Smooth muscle cell (in vitro differentiated cells): Measurements from ENCODE around the gene BAIAP2. TPM values are rescaled to one million over a fixed set of nuclear protein-coding genes. Genes with fewer than 3 reads are reported as not detected.

Source experiments
- DNase-seq: peaks from one replicate; lab custom pipeline; 2025; ENCODE audit not compliant: unreplicated experiment; lab: John Stamatoyannopoulos, UW
- H2AFZ ChIP-seq: fragments of 200-600 bp; sonication (generic); 2 replicates; pipeline ENCODE4 v1.6.0; 2016; ENCODE audit warnings: antibody characterized with exemption, low read depth, mild to moderate bottlenecking
- H3F3A ChIP-seq: fragments of 200-600 bp; sonication (generic); 2 replicates; pipeline ENCODE4 v1.6.0; 2017; ENCODE audit warnings: antibody characterized with exemption, low read depth
- H3K27ac ChIP-seq: fragments of 200-600 bp; sonication (generic); 2 replicates; pipeline ENCODE4 v1.5.1; 2016; ENCODE audit warnings: low read depth, mild to moderate bottlenecking
- H3K27me3 ChIP-seq: fragments of 200-600 bp; sonication (generic); 2 replicates; pipeline ENCODE4 v1.6.1; 2016; ENCODE audit warnings: low read depth, mild to moderate bottlenecking
- H3K36me3 ChIP-seq: fragments of 200-600 bp; sonication (generic); 2 replicates; pipeline ENCODE4 v1.5.1; 2016; ENCODE audit warnings: low read depth
- H3K4me1 ChIP-seq: fragments of 200-600 bp; sonication (generic); 2 replicates; pipeline ENCODE4 v1.5.1; 2016; ENCODE audit warnings: low read depth
- H3K4me2 ChIP-seq: fragments of 200-600 bp; sonication (generic); 2 replicates; pipeline ENCODE4 v1.6.0; 2016; ENCODE audit warnings: mild to moderate bottlenecking
- H3K4me3 ChIP-seq: fragments of 200-600 bp; sonication (generic); 2 replicates; pipeline ENCODE4 v1.5.1; 2016; ENCODE audit warnings: mild to moderate bottlenecking
- H3K79me2 ChIP-seq: fragments of 200-600 bp; sonication (generic); 2 replicates; pipeline ENCODE4 v1.6.0; 2016; ENCODE audit warnings: low read depth, mild to moderate bottlenecking
- H3K9ac ChIP-seq: fragments of 200-600 bp; sonication (generic); 2 replicates; pipeline ENCODE4 v1.6.0; 2016; ENCODE audit warnings: low read depth
- H3K9me3 ChIP-seq: fragments of 200-600 bp; sonication (generic); replicated peaks from 2 replicates; pipeline ENCODE4 v1.5.1; 2016; ENCODE audit warnings: low read depth
- H4K20me1 ChIP-seq: fragments of 200-600 bp; sonication (generic); 2 replicates; pipeline ENCODE4 v1.6.0; 2016; ENCODE audit warnings: low read depth
- WGBS: methylation state at CpG from one replicate; pipeline ENCODE4 v1.1.7; 2016; ENCODE audit warnings: low lambda C conversion rate; 5-methylcytosine and 5-hydroxymethylcytosine counted together
- polyA plus RNA-seq: library from polyadenylated mRNA; unstranded; fragments of >200 nt; fragmentation: Nextera tagmentation; extraction: Ambion mirVana; gene quantifications from 2 replicates; pipeline ENCODE4 v1.2.1, GENCODE V29; 2016
- total RNA-seq: library from RNA; depleted of rRNA; stranded (reverse); fragments of >200 nt; gene quantifications from 2 replicates; pipeline ENCODE4 v1.2.3, GENCODE V29; 2014
- TF ChIP-seq, protein P1 (sequence below): fragments of 200-600 bp; sonication (generic); IDR thresholded peaks from 2 replicates; pipeline ENCODE4 v1.5.1; 2017; ENCODE audit warnings: borderline replicate concordance, mild to moderate bottlenecking, antibody characterized with exemption; ENCODE audit not compliant: insufficient read depth, poor library complexity, severe bottlenecking

BAIAP2 gene
- total and polyA plus RNA-seq, 2 experiments from 2014 or later: 26.6 to 41.9 TPM

DNA sequence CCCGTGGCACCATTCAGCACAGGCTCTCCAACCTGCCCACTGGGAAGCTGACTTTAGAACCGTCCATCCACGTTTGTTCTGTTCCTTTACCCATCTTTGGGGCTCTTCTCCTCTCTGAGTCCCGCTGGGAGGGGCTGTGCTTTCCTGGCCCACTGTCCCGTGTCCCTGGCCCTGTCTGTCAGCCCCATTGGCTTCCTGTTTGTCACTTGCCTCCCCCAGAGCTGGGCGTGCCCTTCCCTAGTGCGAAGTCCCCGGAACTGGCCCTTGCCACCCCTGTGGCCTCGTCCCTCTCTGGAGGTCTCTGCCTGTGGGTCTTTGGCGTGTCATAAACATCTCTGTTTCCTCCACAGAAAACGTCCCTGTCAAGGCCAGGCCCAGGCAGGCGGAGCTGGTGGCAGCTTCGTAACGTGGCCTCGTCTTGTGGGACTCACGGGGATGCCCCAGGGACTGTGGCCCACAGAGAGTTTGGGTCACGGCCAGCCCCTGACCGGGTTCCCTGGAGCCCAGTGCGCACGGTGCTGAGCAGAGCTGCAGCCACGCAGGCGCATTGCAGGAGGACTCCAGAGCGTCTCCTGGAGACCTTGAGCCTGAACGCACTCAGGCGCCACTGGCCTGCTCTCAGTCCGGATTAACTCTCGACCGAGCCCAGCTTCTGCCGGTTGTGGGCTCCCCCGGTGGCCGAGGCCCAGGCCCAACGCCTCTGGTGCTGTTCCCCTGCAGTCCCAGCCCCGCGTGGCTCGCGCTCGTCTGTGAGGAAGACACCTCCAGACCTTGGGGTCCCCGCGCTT, 36.0 kb upstream of the BAIAP2 start:
- 96% methylated on average over 39 of the region's 39 CpGs for WGBS
- peaks cover 3% of the 10 kb centered on the region for H3K4me1 ChIP-seq
- H3K9me3 ChIP-seq: no peaks in the 10 kb centered on the region
- no peaks in the 10 kb centered on the region for H3F3A ChIP-seq
- no peaks in the 10 kb centered on the region for H3K36me3 ChIP-seq
- H3K4me3 ChIP-seq: no peak overlapping the region
- H3K79me2 ChIP-seq: no peaks in the 10 kb centered on the region
- no peak overlapping the region for H3K4me2 ChIP-seq
- no peak overlapping the region for H2AFZ ChIP-seq
- no peak overlapping the region for H3K9ac ChIP-seq
- H3K27ac ChIP-seq: no peak overlapping the region
- no peaks in the 10 kb centered on the region for H4K20me1 ChIP-seq
- H3K27me3 ChIP-seq: peaks cover 7% of the 10 kb centered on the region
- no peak for DNase-seq
- TF ChIP-seq, protein P1, sequence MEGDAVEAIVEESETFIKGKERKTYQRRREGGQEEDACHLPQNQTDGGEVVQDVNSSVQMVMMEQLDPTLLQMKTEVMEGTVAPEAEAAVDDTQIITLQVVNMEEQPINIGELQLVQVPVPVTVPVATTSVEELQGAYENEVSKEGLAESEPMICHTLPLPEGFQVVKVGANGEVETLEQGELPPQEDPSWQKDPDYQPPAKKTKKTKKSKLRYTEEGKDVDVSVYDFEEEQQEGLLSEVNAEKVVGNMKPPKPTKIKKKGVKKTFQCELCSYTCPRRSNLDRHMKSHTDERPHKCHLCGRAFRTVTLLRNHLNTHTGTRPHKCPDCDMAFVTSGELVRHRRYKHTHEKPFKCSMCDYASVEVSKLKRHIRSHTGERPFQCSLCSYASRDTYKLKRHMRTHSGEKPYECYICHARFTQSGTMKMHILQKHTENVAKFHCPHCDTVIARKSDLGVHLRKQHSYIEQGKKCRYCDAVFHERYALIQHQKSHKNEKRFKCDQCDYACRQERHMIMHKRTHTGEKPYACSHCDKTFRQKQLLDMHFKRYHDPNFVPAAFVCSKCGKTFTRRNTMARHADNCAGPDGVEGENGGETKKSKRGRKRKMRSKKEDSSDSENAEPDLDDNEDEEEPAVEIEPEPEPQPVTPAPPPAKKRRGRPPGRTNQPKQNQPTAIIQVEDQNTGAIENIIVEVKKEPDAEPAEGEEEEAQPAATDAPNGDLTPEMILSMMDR: no peak

DNA sequence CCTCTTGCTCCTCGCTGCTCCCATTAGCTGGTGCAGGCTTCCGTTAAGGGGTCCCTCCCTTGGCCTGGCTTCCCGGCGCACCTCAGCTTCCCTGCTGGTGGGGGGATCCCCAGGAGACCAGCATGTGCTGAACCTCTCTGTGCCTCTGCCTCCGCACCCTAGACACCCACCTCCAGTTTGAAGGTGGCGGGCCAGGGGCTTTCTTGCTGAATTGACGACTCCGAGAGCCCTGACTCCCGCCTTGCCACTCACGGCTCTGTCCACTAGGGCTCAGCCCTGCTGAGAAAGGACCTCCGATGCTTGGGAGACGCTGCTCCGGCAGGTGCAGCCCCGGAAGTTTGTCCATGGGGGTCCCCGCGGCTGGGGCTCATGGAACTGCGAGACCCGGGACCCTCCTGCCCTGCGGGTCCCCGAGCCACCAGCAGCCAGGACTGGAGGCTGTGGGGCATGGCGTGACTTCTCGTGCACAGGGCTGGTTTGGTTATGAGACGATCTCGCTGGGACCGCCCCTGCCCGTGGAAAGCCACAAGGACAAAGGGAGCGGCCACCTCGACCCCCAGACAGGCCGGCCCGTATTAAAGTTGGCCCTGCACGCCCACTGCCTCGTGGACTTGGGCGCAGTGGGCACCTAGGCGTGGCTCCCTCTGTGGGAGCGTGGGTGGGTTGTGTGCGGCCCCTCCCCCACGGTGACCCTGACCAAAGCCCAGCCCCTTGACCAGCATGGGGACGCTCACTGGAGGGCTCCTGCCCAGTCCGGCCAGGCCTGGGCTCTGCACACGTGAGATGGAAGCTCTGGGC, 35.2 kb upstream of the BAIAP2 start:
- WGBS: 97% methylated on average over 40 of the region's 40 CpGs
- H3K9ac ChIP-seq: no peak overlapping the region
- H4K20me1 ChIP-seq: no peaks in the 10 kb centered on the region
- DNase-seq: no peak
- H3K4me1 ChIP-seq: peaks cover 8% of the 10 kb centered on the region
- no peak overlapping the region for H3K4me3 ChIP-seq
- no peaks in the 10 kb centered on the region for H3F3A ChIP-seq
- TF ChIP-seq, protein P1: no peak
- no peak overlapping the region for H3K4me2 ChIP-seq
- no peak overlapping the region for H3K27ac ChIP-seq
- no peaks in the 10 kb centered on the region for H3K9me3 ChIP-seq
- peaks cover 15% of the 10 kb centered on the region for H3K27me3 ChIP-seq
- no peaks in the 10 kb centered on the region for H3K79me2 ChIP-seq
- no peak overlapping the region for H2AFZ ChIP-seq
- no peaks in the 10 kb centered on the region for H3K36me3 ChIP-seq

DNA sequence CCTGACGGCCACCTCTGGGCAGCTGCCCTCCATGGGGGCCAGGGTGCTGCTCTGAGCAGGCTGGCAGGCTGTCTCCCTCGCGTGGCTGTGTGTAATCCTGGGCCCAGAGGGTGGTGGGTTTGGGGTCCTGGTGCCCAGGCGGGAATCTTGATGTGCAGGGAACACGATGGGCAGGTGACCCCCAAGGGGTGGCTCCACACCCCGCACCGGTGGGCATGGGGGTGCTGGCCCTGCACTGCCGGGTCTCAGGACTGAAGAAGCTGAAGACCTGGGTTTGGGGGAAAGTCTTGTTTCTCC, 34.7 kb upstream of the BAIAP2 start:
- H3K4me1 ChIP-seq: peaks cover 8% of the 10 kb centered on the region
- no peaks in the 10 kb centered on the region for H3K9me3 ChIP-seq
- no peak for DNase-seq
- H3K9ac ChIP-seq: no peak overlapping the region
- H3K79me2 ChIP-seq: no peaks in the 10 kb centered on the region
- no peak overlapping the region for H3K4me2 ChIP-seq
- peaks cover 19% of the 10 kb centered on the region for H3K27me3 ChIP-seq
- H4K20me1 ChIP-seq: no peaks in the 10 kb centered on the region
- H3K4me3 ChIP-seq: no peak overlapping the region
- TF ChIP-seq, protein P1: no peak
- no peaks in the 10 kb centered on the region for H3F3A ChIP-seq
- H3K27ac ChIP-seq: no peak overlapping the region
- no peaks in the 10 kb centered on the region for H3K36me3 ChIP-seq
- no peak overlapping the region for H2AFZ ChIP-seq
- WGBS: 98% methylated on average over 8 of the region's 8 CpGs
